Mesothelial cell of epicardium (in vitro differentiated cells): ENCODE measurements around the gene SMAP1. TPM values are rescaled to one million over a fixed set of nuclear protein-coding genes. Genes with fewer than 3 reads are reported as not detected.

Source experiments
- DNase-seq, 2 experiments: peaks; one replicate each; pipeline ENCODE4 v3.0.0; 2021; ENCODE audit warnings: low spot score in 2 of 2; ENCODE audit not compliant: unreplicated experiment in 2 of 2
- H3K27ac Mint-ChIP-seq: 2 replicates; pipeline ENCODE4 v1.8.0; 2021; ENCODE audit warnings: mixed read lengths
- H3K27me3 Mint-ChIP-seq: 2 replicates; pipeline ENCODE4 v1.8.0; 2021; ENCODE audit warnings: low read depth, mixed read lengths
- H3K36me3 Mint-ChIP-seq: 2 replicates; pipeline ENCODE4 v1.8.0; 2021; ENCODE audit warnings: mixed read lengths
- H3K4me1 Mint-ChIP-seq: 2 replicates; pipeline ENCODE4 v1.8.0; 2021; ENCODE audit warnings: mixed read lengths
- H3K4me3 Mint-ChIP-seq: 2 replicates; pipeline ENCODE4 v1.8.0; 2021; ENCODE audit warnings: mild to moderate bottlenecking, moderate library complexity, mixed read lengths
- H3K9me3 Mint-ChIP-seq: 2 replicates; pipeline ENCODE4 v1.8.0; 2021; ENCODE audit warnings: mixed read lengths
- CTCF ChIP-seq: fragments of 200-600 bp; sonication (generic); IDR thresholded peaks from one replicate; pipeline ENCODE4 v1.5.0; 2021; ENCODE audit warnings: antibody characterized with exemption; ENCODE audit not compliant: unreplicated experiment
- total RNA-seq: library from RNA; stranded (reverse); gene quantifications from 3 replicates; pipeline ENCODE4 v1.2.1, GENCODE V29; 2021

SMAP1 gene
- total RNA-seq, 1 donor from 2014 or later: 25.7 TPM

GRCh38 chr6:70894001-70894400 lies 226.3 kb downstream of the SMAP1 start:
- H3K4me3 Mint-ChIP-seq: no peak overlapping the region
- no peak for DNase-seq
- no peak overlapping the region for H3K27ac Mint-ChIP-seq
- no peaks in the 10 kb centered on the region for H3K9me3 Mint-ChIP-seq
- H3K4me1 Mint-ChIP-seq: no peaks in the 10 kb centered on the region
- H3K36me3 Mint-ChIP-seq: no peaks in the 10 kb centered on the region
- no peaks in the 10 kb centered on the region for H3K27me3 Mint-ChIP-seq
- TF ChIP-seq CTCF: no peak

GRCh38 chr6:70900047-70900446 lies 232.4 kb downstream of the SMAP1 start:
- H3K27ac Mint-ChIP-seq: no peak overlapping the region
- TF ChIP-seq CTCF: no peak
- no peak for DNase-seq
- no peaks in the 10 kb centered on the region for H3K36me3 Mint-ChIP-seq
- H3K27me3 Mint-ChIP-seq: no peaks in the 10 kb centered on the region
- no peak overlapping the region for H3K4me3 Mint-ChIP-seq
- no peaks in the 10 kb centered on the region for H3K9me3 Mint-ChIP-seq
- H3K4me1 Mint-ChIP-seq: no peaks in the 10 kb centered on the region

- no peaks in the 10 kb centered on the region for H3K9me3 Mint-ChIP-seq
- no peaks in the 10 kb centered on the region for H3K4me1 Mint-ChIP-seq
- no peaks in the 10 kb centered on the region for H3K36me3 Mint-ChIP-seq
- H3K4me3 Mint-ChIP-seq: no peak overlapping the region
- H3K27me3 Mint-ChIP-seq: no peaks in the 10 kb centered on the region
- no peak overlapping the region for H3K27ac Mint-ChIP-seq
- no peak for DNase-seq
- TF ChIP-seq CTCF: peak; percentile 42
Measured at GRCh38 chr6:70901324-70901723, 233.6 kb downstream of the SMAP1 start.

DNA sequence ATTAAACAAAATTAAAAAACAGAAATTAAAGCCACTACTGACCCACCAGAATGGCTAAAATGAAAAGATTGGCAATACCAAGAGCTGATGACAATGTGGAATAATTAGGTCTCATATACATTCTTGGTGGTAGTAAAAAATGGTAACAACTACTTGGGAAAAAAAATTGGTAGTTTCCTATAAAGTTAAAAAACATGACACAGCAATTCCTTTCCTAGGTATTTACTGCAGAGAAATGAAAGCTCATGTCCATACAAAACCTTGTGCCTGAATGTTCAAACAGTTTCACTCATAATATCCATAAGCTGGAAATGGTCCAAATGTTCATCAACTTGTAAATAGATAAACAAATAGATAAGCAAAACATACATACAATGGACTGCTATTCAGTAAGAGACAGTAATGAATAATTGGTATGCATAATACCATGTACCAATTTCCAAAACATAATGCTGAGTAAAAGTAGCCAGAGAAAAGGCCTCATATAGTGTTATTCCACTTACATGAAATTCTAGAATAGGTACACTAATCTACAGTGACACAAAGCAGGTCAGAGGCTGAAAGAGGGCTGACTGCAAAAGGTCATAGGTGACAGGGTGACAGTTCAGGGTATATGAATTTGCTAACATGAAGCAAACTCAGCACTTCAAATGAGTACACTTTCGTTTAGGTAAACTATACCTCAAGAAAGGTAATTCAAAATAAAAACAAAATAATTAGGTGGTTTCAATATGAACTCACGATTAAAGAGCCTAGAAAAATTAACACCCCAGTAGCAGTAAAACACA lies 236.2 kb downstream of the SMAP1 start:
- Mint-ChIP-seq H3K4me1 (no peaks in the 10 kb centered on the region), H3K9me3 (no peaks in the 10 kb centered on the region), H3K4me3 (no peak overlapping the region), H3K27ac (no peak overlapping the region), H3K27me3 (peaks cover under 1% of the 10 kb centered on the region), H3K36me3 (no peaks in the 10 kb centered on the region)
- no peak for DNase-seq
- no peak for TF ChIP-seq CTCF

- Mint-ChIP-seq H3K4me1 (no peaks in the 10 kb centered on the region), H3K27ac (no peak overlapping the region), H3K4me3 (no peak overlapping the region), H3K36me3 (no peaks in the 10 kb centered on the region), H3K9me3 (no peaks in the 10 kb centered on the region), H3K27me3 (peaks cover 9% of the 10 kb centered on the region)
- TF ChIP-seq CTCF: no peak
- no peak for DNase-seq
Measured at GRCh38 chr6:70905742-70906141, 238.1 kb downstream of the SMAP1 start.

Other genes starting within 250 kb of the SMAP1 start
- 16.6 to 19.4 TPM (median 18.9 TPM) in 3 replicates for gene SDHAF4, start 101.0 kb upstream of the SMAP1 start, total RNA-seq